SK-N-SH (cell line): ENCODE results near the gene SSR4. TPM values are rescaled to one million over a fixed set of nuclear protein-coding genes. Genes with fewer than 3 reads are reported as not detected.

Experiments
- CTCF ChIA-PET: fragments of 300-600, 350-600 bp; formaldehyde crosslinking; extraction: SDS; loops from one replicate; lab custom pipeline; 2021; lab: Yijun Ruan, JAX
- POLR2A ChIA-PET: fragments of 350-600 bp; sonication (Branson Sonifier 250); formaldehyde crosslinking; extraction: SDS; loops from one replicate; lab custom pipeline; 2020; ENCODE audit warnings: antibody characterized with exemption, inconsistent platforms; lab: Yijun Ruan, JAX
- DNase-seq: peaks from one replicate; pipeline ENCODE4 v3.0.0; 2012
- H2AFZ ChIP-seq: fragments of 200-600 bp; sonication (generic); 2 replicates; pipeline ENCODE4 v1.8.1; 2016; ENCODE audit warnings: antibody characterized with exemption, mild to moderate bottlenecking, low read depth
- H3F3A ChIP-seq: fragments of 200-600 bp; sonication (generic); replicated peaks from 2 replicates; pipeline ENCODE3; 2016; ENCODE audit warnings: antibody characterized with exemption, mild to moderate bottlenecking; ENCODE audit not compliant: insufficient read depth
- H3K27ac ChIP-seq, 2 experiments: fragments of 200-500 bp in 1 of 2; fragments of 200-600 bp in 1 of 2; sonication (Bioruptor generic) in 1 of 2; sonication (generic), shearing (Covaris generic) in 1 of 2; 2 replicates each; pipeline versions ENCODE4 v1.5.1 to v1.6.1; 2014 to 2016; ENCODE audit warnings: low read depth in 2 of 2, inconsistent platforms in 1 of 2, low read length in 1 of 2, mild to moderate bottlenecking in 1 of 2, mixed read lengths in 1 of 2
- H3K27me3 ChIP-seq: fragments of 200-600 bp; sonication (generic), shearing (Covaris generic); 2 replicates; pipeline ENCODE4 v1.6.1; 2016; ENCODE audit warnings: mixed run types; ENCODE audit not compliant: insufficient read depth
- H3K36me3 ChIP-seq, 2 experiments: fragments of 200-500 bp in 1 of 2; fragments of 200-600 bp in 1 of 2; sonication (Bioruptor generic) in 1 of 2; sonication (generic) in 1 of 2; replicated peaks in 1 of 2; 2 replicates each; pipeline versions ENCODE3 to v1.5.1; 2014 to 2016; ENCODE audit warnings: low read length in 1 of 2, mild to moderate bottlenecking in 1 of 2; ENCODE audit not compliant: insufficient read depth in 2 of 2, control insufficient read depth in 1 of 2
- H3K4me1 ChIP-seq, 2 experiments: fragments of 200-500 bp in 1 of 2; fragments of 200-600 bp in 1 of 2; sonication (Bioruptor generic) in 1 of 2; sonication (generic), shearing (Covaris generic) in 1 of 2; 2 replicates each; pipeline versions ENCODE4 v1.5.1 to v1.6.1; 2014 to 2016; ENCODE audit warnings: low read depth in 1 of 2, low read length in 1 of 2, mixed run types in 1 of 2; ENCODE audit not compliant: insufficient read depth in 2 of 2, control insufficient read depth in 1 of 2
- H3K4me2 ChIP-seq: fragments of 200-600 bp; sonication (generic), shearing (Covaris generic); 2 replicates; pipeline ENCODE4 v1.6.1; 2017; ENCODE audit warnings: mixed run types
- H3K4me3 ChIP-seq, 2 experiments: fragments of 200-500 bp in 1 of 2; fragments of 200-600 bp in 1 of 2; sonication (Bioruptor generic) in 1 of 2; sonication (generic), shearing (Covaris generic) in 1 of 2; 2 replicates each; pipeline versions ENCODE4 v1.5.1 to v1.8.1; 2014 to 2016; ENCODE audit warnings: low read depth in 2 of 2, inconsistent platforms in 1 of 2, low read length in 1 of 2, mild to moderate bottlenecking in 1 of 2, mixed read lengths in 1 of 2, moderate library complexity in 1 of 2
- H3K79me2 ChIP-seq: fragments of 200-600 bp; sonication (generic); 2 replicates; pipeline ENCODE4 v1.8.1; 2017; ENCODE audit warnings: mild to moderate bottlenecking; ENCODE audit not compliant: insufficient read depth
- H3K9ac ChIP-seq: fragments of 200-600 bp; sonication (generic); 2 replicates; pipeline ENCODE4 v1.6.1; 2017; ENCODE audit warnings: mixed run types
- H3K9me2 ChIP-seq: fragments of 200-600 bp; sonication (generic); 2 replicates; pipeline ENCODE4 v1.6.1; 2017; ENCODE audit warnings: mixed run types
- H3K9me3 ChIP-seq: fragments of 200-600 bp; sonication (generic); 2 replicates; pipeline ENCODE4 v1.6.1; 2017; ENCODE audit warnings: mixed run types, mild to moderate bottlenecking, moderate library complexity
- H4K20me1 ChIP-seq: fragments of 200-600 bp; sonication (generic); 2 replicates; pipeline ENCODE4 v1.6.1; 2017; ENCODE audit warnings: mild to moderate bottlenecking, mixed run types; ENCODE audit not compliant: insufficient read depth
- CHD2 ChIP-seq: fragments of 150-350 bp; IDR thresholded peaks from 2 replicates; pipeline ENCODE4 v1.6.1; 2018; ENCODE audit warnings: low read length; ENCODE audit not compliant: partially characterized antibody
- CTCF ChIP-seq: fragments of 200-600 bp; sonication (generic); IDR thresholded peaks from 2 replicates; pipeline ENCODE4 v1.6.1; 2017; ENCODE audit warnings: antibody characterized with exemption, mild to moderate bottlenecking, moderate library complexity
- ELF1 ChIP-seq: IDR thresholded peaks from 2 replicates; pipeline ENCODE4 v1.4.0; 2012
- FOXJ3 ChIP-seq: sonication (generic); formaldehyde crosslinking; IDR thresholded peaks from 2 replicates; pipeline ENCODE4 v1.5.1; 2020; ENCODE audit warnings: mild to moderate bottlenecking, missing genetic modification reagents
- FOXM1 ChIP-seq: IDR thresholded peaks from 2 replicates; pipeline ENCODE4 v1.4.0; 2012; ENCODE audit warnings: low read depth, mild to moderate bottlenecking
- JUND ChIP-seq: IDR thresholded peaks from 2 replicates; pipeline ENCODE4 v1.4.0; 2012
- MAX ChIP-seq: IDR thresholded peaks from 2 replicates; pipeline ENCODE4 v1.4.0; 2012; ENCODE audit warnings: low read depth
- NRF1 ChIP-seq: IDR thresholded peaks from 2 replicates; pipeline ENCODE4 v1.6.1; 2012; ENCODE audit warnings: low read depth, mild to moderate bottlenecking, low read length
- RCOR1 ChIP-seq: fragments of 150-350 bp; IDR thresholded peaks from 2 replicates; pipeline ENCODE4 v1.6.1; 2017; ENCODE audit warnings: antibody characterized with exemption, low read length
- REST ChIP-seq: IDR thresholded peaks from 2 replicates; pipeline ENCODE4 v1.6.1; 2012; ENCODE audit warnings: mild to moderate bottlenecking, low read depth, low read length, moderate library complexity
- SMC3 ChIP-seq: IDR thresholded peaks from 2 replicates; pipeline ENCODE4 v1.6.1; 2012; ENCODE audit warnings: low read depth, low read length, improper control_type of control experiment
- TAF1 ChIP-seq: IDR thresholded peaks from 2 replicates; pipeline ENCODE4 v1.6.1; 2012; ENCODE audit warnings: low read depth, mild to moderate bottlenecking, low read length, moderate library complexity, borderline replicate concordance
- YY1 ChIP-seq: IDR thresholded peaks from 2 replicates; pipeline ENCODE4 v1.4.0; 2012; ENCODE audit warnings: low read depth, mild to moderate bottlenecking
- WGBS: methylation state at CpG from one replicate; pipeline ENCODE4 v1.1.6; 2017; ENCODE audit warnings: low lambda C conversion rate; 5-methylcytosine and 5-hydroxymethylcytosine counted together
- polyA plus RNA-seq, 3 experiments: library from polyadenylated mRNA; depleted of rRNA; stranded (reverse); fragments of >200 nt; gene quantifications; 2 replicates each; pipeline ENCODE4 v1.2.3, GENCODE V29; 2012
- TF ChIP-seq, protein P1 (sequence below): IDR thresholded peaks from 2 replicates; pipeline ENCODE4 v1.4.0; 2012; ENCODE audit warnings: low read depth, borderline replicate concordance

SSR4 gene
- polyA plus RNA-seq, 1 of the 3 experiments (the other 2 are of a cell fraction): 367 TPM

- Histone ChIP-seq H3K4me3 (no peak overlapping the region), H3K27ac (no peak overlapping the region), H3K79me2 (no peaks in the 10 kb centered on the region), H3K9ac (no peak overlapping the region), H3F3A (no peaks in the 10 kb centered on the region), H3K4me2 (no peak overlapping the region), H4K20me1 (no peaks in the 10 kb centered on the region), H3K9me2 (no peaks in the 10 kb centered on the region), H3K27me3 (no peaks in the 10 kb centered on the region), H3K9me3 (no peaks in the 10 kb centered on the region), H3K4me1 (no peaks in the 10 kb centered on the region), H2AFZ (no peak overlapping the region), H3K36me3 (peaks cover 0 to 4% of the 10 kb centered on the region in 2 experiments)
- ChIA-PET POLR2A (no interaction called here), CTCF (interaction anchor here (1.0 kb wide), 1 partner anchor 174 kb away, joined by 6 read pairs; no protein-coding TSS in a partner anchor)
- no peak for DNase-seq
- WGBS: 50% methylated on average over 3 of the region's 23 CpGs
- TF ChIP-seq ELF1 (no peak), MAX (no peak), NRF1 (no peak), FOXJ3 (CRISPR knock-in tag) (no peak), JUND (no peak), CHD2 (no peak), TAF1 (no peak), SMC3 (no peak), RCOR1 (no peak), CTCF (no peak), REST (no peak), FOXM1 (no peak), YY1 (no peak)
- TF ChIP-seq, protein P1, sequence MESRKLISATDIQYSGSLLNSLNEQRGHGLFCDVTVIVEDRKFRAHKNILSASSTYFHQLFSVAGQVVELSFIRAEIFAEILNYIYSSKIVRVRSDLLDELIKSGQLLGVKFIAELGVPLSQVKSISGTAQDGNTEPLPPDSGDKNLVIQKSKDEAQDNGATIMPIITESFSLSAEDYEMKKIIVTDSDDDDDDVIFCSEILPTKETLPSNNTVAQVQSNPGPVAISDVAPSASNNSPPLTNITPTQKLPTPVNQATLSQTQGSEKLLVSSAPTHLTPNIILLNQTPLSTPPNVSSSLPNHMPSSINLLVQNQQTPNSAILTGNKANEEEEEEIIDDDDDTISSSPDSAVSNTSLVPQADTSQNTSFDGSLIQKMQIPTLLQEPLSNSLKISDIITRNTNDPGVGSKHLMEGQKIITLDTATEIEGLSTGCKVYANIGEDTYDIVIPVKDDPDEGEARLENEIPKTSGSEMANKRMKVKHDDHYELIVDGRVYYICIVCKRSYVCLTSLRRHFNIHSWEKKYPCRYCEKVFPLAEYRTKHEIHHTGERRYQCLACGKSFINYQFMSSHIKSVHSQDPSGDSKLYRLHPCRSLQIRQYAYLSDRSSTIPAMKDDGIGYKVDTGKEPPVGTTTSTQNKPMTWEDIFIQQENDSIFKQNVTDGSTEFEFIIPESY: no peak
Observed at GRCh38 chrX:153773218-153773611, 21.3 kb upstream of the SSR4 start.
